A204.1 (cell line): Measurements from ENCODE around the gene ARHGAP42.
"Not testable (repeated sequence)": the region's sequence is repeated elsewhere in the genome, so short reads cannot be mapped to it uniquely, and the experiment has no call there.

Experiments
- FAIRE-seq: peaks from 2 replicates; lab custom pipeline; 2012; peaks lifted over from hg19 to GRCh38; lab: Jason Lieb, UNC

ARHGAP42 gene

GRCh38 chr11:100875521-100875869 lies 188.4 kb downstream of the ARHGAP42 start:
- FAIRE-seq, result no peak

GRCh38 chr11:100876815-100877520 lies 189.9 kb downstream of the ARHGAP42 start:
- FAIRE-seq, result no peak

GRCh38 chr11:100878474-100878873 lies 191.4 kb downstream of the ARHGAP42 start:
- FAIRE-seq, result no peak

- no peak for FAIRE-seq
Measured at GRCh38 chr11:100882957-100883356, 195.9 kb downstream of the ARHGAP42 start.

GRCh38 chr11:100883830-100884229 lies 196.7 kb downstream of the ARHGAP42 start:
- FAIRE-seq, result no peak

GRCh38 chr11:100887659-100888058 lies 200.6 kb downstream of the ARHGAP42 start:
- no peak for FAIRE-seq

GRCh38 chr11:100888836-100889235 lies 201.7 kb downstream of the ARHGAP42 start:
- FAIRE-seq, result no peak

- FAIRE-seq, result no peak
Measured at GRCh38 chr11:100889758-100890157, 202.7 kb downstream of the ARHGAP42 start.

GRCh38 chr11:100890789-100891188 lies 203.7 kb downstream of the ARHGAP42 start:
- FAIRE-seq, result no peak

GRCh38 chr11:100892886-100893285 lies 205.8 kb downstream of the ARHGAP42 start:
- FAIRE-seq, result no peak

GRCh38 chr11:100895449-100895848 lies 208.4 kb downstream of the ARHGAP42 start:
- no peak for FAIRE-seq

- FAIRE-seq, result not testable (repeated sequence)
Measured at GRCh38 chr11:100895976-100896375, 208.9 kb downstream of the ARHGAP42 start.

- FAIRE-seq, result not testable (repeated sequence)
Measured at GRCh38 chr11:100901471-100901870, 214.4 kb downstream of the ARHGAP42 start.

GRCh38 chr11:100902454-100903141 lies 215.5 kb downstream of the ARHGAP42 start:
- no peak for FAIRE-seq

GRCh38 chr11:100903284-100903683 lies 216.2 kb downstream of the ARHGAP42 start:
- no peak for FAIRE-seq

- FAIRE-seq, result no peak
Measured at GRCh38 chr11:100905684-100906083, 218.6 kb downstream of the ARHGAP42 start.

- FAIRE-seq, result no peak
Measured at GRCh38 chr11:100908746-100909145, 221.7 kb downstream of the ARHGAP42 start.

GRCh38 chr11:100910808-100911207 lies 223.7 kb downstream of the ARHGAP42 start:
- no peak for FAIRE-seq

- FAIRE-seq, result no peak
Measured at GRCh38 chr11:100914415-100915110, 227.5 kb downstream of the ARHGAP42 start.

GRCh38 chr11:100918551-100919500 lies 231.7 kb downstream of the ARHGAP42 start:
- no peak for FAIRE-seq

- FAIRE-seq, result no peak
Measured at GRCh38 chr11:100920593-100920992, 233.5 kb downstream of the ARHGAP42 start.

- no peak for FAIRE-seq
Measured at GRCh38 chr11:100922121-100922520, 235.0 kb downstream of the ARHGAP42 start.
